ENCODE results near the gene OTP. TPM values are rescaled to one million over a fixed set of nuclear protein-coding genes. Genes with fewer than 3 reads are reported as not detected.

OTP gene
- polyA plus RNA-seq, 1 experiment: not detected

DNA sequence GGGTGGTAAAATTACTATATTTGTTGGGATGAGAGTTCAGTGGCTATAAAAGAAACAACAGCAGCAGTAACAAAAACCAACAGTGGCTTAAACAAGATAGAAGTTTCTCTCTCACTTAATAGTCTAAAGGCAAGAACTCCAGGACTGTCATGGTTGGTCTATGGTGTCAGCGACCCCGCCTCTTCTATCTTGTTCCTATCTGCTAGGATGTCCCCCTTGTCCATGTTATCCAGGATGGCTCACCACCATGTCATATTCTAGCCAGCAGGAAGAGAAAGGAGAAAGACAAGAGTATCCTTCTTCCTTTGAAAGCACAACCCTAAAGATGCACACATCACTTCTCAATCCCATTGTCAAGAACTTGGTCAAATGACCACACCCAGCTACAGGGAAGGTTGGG is 11.3 kb upstream of the OTP start:
- POLR2A ChIA-PET: no interaction called here
- peaks cover 58% of the 10 kb centered on the region for H3K27me3 ChIP-seq (ENCODE audit: control insufficient read depth, insufficient read depth, low read length)
- H3K27ac ChIP-seq (ENCODE audit: low read depth, low read length): no peak overlapping the region
- peaks cover 2% of the 10 kb centered on the region; the same call in 1 of the 2 replicates for H3K9me3 ChIP-seq (ENCODE audit: control insufficient read depth, insufficient read depth, low read length)
- CTCF ChIA-PET: no interaction called here
- TF ChIP-seq, protein P1, sequence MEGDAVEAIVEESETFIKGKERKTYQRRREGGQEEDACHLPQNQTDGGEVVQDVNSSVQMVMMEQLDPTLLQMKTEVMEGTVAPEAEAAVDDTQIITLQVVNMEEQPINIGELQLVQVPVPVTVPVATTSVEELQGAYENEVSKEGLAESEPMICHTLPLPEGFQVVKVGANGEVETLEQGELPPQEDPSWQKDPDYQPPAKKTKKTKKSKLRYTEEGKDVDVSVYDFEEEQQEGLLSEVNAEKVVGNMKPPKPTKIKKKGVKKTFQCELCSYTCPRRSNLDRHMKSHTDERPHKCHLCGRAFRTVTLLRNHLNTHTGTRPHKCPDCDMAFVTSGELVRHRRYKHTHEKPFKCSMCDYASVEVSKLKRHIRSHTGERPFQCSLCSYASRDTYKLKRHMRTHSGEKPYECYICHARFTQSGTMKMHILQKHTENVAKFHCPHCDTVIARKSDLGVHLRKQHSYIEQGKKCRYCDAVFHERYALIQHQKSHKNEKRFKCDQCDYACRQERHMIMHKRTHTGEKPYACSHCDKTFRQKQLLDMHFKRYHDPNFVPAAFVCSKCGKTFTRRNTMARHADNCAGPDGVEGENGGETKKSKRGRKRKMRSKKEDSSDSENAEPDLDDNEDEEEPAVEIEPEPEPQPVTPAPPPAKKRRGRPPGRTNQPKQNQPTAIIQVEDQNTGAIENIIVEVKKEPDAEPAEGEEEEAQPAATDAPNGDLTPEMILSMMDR (IDR thresholded peaks at IDR 0.05; ENCODE audit: low read depth, low read length): no peak
- no peak for DNase-seq (ENCODE audit: low read depth, low spot score)
- H3K4me3 ChIP-seq (ENCODE audit: low read depth, low read length): no peak overlapping the region

DNA sequence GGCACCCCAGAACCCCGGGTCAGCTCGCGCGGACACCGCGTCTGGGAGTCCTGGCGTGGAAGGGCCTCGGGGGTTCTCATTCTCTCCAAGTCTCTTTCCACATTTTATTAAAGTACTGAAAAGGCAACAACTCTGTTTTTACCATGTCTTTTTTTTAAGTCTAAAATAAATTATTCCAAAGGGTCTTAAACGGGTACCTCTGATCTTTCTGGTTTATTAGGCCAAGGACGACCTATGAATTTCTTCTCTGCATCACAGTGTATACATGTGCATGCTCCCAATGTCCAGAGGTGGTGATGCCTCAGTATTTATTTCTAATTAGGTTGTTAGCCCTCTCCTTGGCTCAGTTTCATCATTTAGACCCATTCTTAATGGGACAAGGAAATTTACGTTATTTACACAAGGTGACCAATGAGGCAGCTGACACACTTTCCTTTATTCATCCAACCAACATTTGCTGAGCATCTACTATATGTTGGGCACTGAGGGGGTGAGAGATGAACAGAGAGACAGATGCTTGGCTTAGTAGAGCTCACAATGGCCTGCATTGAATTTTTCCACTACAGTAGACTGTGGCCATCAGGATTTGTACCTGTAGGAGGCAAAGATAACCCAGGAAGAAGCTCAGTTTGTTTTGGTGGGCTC is 7.6 kb upstream of the OTP start:
- Histone ChIP-seq H3K27ac (ENCODE audit: low read depth, low read length) (no peak overlapping the region), H3K4me3 (ENCODE audit: low read depth, low read length) (no peak overlapping the region), H3K27me3 (ENCODE audit: control insufficient read depth, insufficient read depth, low read length) (peaks cover 82% of the 10 kb centered on the region), H3K9me3 (ENCODE audit: control insufficient read depth, insufficient read depth, low read length) (peaks cover 2% of the 10 kb centered on the region; the same call in 1 of the 2 replicates)
- TF ChIP-seq, protein P1 (IDR thresholded peaks at IDR 0.05; ENCODE audit: low read depth, low read length): no peak
- no peak for DNase-seq (ENCODE audit: low read depth, low spot score)
- POLR2A ChIA-PET: no interaction called here
- CTCF ChIA-PET: interaction anchor here (0.7 to 1.1 kb wide), 2 partner anchors 201 to 390 kb away, joined by 3 read pairs; no protein-coding TSS in a partner anchor

DNA sequence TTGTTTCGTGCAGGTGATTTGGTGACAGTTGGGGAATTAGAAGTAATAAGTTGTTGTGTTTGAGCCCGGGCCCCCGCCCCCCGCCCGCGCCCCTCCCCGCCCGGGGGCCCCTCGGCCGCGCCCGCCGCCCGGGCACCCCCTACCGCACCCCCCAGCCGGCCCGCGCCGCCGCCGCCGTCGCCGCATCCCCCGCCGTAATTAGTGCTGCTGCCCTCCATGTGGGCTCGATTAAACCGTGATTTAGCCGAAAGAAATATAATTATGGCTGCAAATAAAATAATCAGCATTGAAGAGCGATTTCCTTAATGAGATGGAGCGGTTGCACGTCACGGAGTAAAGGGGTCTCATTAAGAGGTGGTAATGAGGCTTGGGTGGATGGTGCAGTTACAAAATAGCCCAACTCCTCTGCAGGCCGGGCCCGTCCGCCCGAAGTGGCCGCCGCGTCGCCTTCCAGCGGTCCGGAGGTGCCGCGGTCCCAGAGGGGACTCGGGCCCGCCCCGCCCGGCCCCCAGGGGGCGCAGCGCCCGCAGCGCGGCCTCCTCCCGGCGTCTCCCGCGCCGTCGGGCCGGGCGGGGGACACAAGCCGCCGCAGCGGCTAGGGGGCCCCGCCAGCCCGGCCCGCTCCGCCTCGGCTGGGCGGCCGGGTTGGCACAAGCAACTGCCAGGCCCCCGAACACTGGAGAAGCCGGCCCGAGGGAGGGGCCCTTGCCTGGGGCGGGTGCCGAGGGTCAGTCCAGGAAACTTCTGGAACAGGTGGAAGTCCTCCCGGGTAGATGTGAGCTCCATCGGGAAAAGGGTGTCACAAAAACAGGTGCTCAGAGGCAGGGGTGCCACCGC is 6.9 kb upstream of the OTP start:
- CTCF ChIA-PET: interaction anchor here (0.7 kb wide), 1 partner anchor 202 kb away, joined by 3 read pairs; no protein-coding TSS in a partner anchor
- Histone ChIP-seq H3K27me3 (ENCODE audit: control insufficient read depth, insufficient read depth, low read length) (peaks cover 82% of the 10 kb centered on the region), H3K4me3 (ENCODE audit: low read depth, low read length) (no peak overlapping the region), H3K27ac (ENCODE audit: low read depth, low read length) (no peak overlapping the region), H3K9me3 (ENCODE audit: control insufficient read depth, insufficient read depth, low read length) (peaks cover 2% of the 10 kb centered on the region; the same call in 1 of the 2 replicates)
- DNase-seq (ENCODE audit: low read depth, low spot score): no peak
- POLR2A ChIA-PET: no interaction called here
- TF ChIP-seq, protein P1 (IDR thresholded peaks at IDR 0.05; ENCODE audit: low read depth, low read length): peak; percentile 31

DNA sequence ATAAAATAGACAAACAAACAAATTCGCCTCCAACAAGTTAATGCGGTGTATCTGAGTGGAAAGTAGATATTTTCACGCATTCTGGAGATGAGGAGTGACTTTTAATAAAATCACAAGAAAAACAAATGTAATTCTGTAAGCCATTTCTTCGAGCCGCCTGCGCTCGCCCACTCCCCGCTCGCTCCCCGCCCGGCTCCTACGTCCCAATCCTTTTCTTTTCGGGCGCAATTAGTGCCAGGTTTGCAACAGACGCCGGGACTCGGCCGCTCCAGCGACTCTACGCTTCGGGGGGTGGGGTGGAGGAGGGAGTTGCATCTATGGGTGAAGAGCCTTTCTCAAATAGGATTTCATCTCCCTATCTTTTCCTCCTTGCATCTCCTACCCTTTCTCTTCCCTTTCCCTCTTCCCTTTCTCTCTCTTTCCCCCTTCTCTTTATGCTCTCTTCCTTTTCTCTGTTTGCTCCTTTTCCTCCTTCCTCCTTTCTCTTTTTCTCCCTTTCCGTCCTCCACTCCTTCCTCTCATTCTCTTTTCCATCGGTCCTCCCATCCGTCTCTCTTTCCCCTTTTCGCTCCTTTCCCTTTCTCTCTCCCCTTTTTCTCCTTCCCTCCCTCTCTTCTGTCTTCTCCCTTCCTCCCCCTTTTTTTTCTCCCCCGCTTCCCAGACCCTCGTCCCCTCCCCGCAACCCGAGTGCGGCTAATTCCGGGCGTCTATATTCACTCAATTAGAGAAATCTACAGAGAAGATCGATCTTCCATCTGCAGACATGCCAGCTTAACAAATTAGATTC is 6.1 kb upstream of the OTP start:
- H3K4me3 ChIP-seq (ENCODE audit: low read depth, low read length): no peak overlapping the region
- TF ChIP-seq, protein P1 (IDR thresholded peaks at IDR 0.05; ENCODE audit: low read depth, low read length): no peak
- ChIA-PET POLR2A (no interaction called here), CTCF (no interaction called here)
- no peak overlapping the region for H3K27ac ChIP-seq (ENCODE audit: low read depth, low read length)
- peaks cover 89% of the 10 kb centered on the region for H3K27me3 ChIP-seq (ENCODE audit: control insufficient read depth, insufficient read depth, low read length)
- no peak for DNase-seq (ENCODE audit: low read depth, low spot score)
- H3K9me3 ChIP-seq (ENCODE audit: control insufficient read depth, insufficient read depth, low read length): peaks cover 2% of the 10 kb centered on the region; the same call in 1 of the 2 replicates
